A673 (cell line): ENCODE results near the gene USP9X. TPM values are rescaled to one million over a fixed set of nuclear protein-coding genes. Genes with fewer than 3 reads are reported as not detected.

Experiments used
- BruUV-seq: library from RNA; stranded (reverse); fragments of 400-500 nt; replicated peaks from 2 replicates; lab custom pipeline; 2021; lab: Mats Ljungman, UMichigan
- CTCF ChIA-PET: fragments of 300-600 bp; sonication (Branson Sonifier 250); formaldehyde crosslinking; loops from one replicate; lab custom pipeline; 2022; ENCODE audit warnings: antibody characterized with exemption; lab: Charles Lee
- POLR2A ChIA-PET: fragments of 300-600 bp; sonication (Branson Sonifier 250); formaldehyde crosslinking; loops from one replicate; lab custom pipeline; 2022; ENCODE audit warnings: antibody characterized with exemption; ENCODE audit not compliant: low non-redundant PET; lab: Charles Lee
- DNase-seq: peaks from one replicate; pipeline ENCODE4 v3.0.0-alpha.2; 2015; ENCODE audit warnings: low spot score
- H3K27ac ChIP-seq: fragments of 200-600 bp; sonication (generic); 2 replicates; pipeline ENCODE4 v1.5.1; 2016; ENCODE audit warnings: mixed run types, low read depth, mild to moderate bottlenecking, mixed read lengths, antibody characterized with exemption, low read length; ENCODE audit not compliant: poor library complexity, severe bottlenecking
- H3K27me3 ChIP-seq: fragments of 200-600 bp; sonication (generic); replicated peaks from 2 replicates; pipeline ENCODE4 v1.6.1; 2017; ENCODE audit warnings: mixed run types, low read depth, mild to moderate bottlenecking, mixed read lengths, antibody characterized with exemption, low read length; ENCODE audit not compliant: insufficient read depth, poor library complexity
- H3K36me3 ChIP-seq: fragments of 200-600 bp; sonication (generic); 2 replicates; pipeline ENCODE4 v1.6.1; 2016; ENCODE audit warnings: mixed run types, mild to moderate bottlenecking, mixed read lengths, antibody characterized with exemption, low read length; ENCODE audit not compliant: insufficient read depth, poor library complexity, severe bottlenecking
- H3K4me1 ChIP-seq: fragments of 200-600 bp; sonication (generic); 2 replicates; pipeline ENCODE4 v1.6.1; 2017; ENCODE audit warnings: mixed run types, mild to moderate bottlenecking, mixed read lengths, antibody characterized with exemption, low read length; ENCODE audit not compliant: insufficient read depth, poor library complexity, severe bottlenecking
- H3K4me3 ChIP-seq: fragments of 200-600 bp; sonication (generic); 2 replicates; pipeline ENCODE4 v1.5.1; 2016; ENCODE audit warnings: low read depth, mixed run types, mild to moderate bottlenecking, mixed read lengths, low read length; ENCODE audit not compliant: poor library complexity, severe bottlenecking
- H3K9me3 ChIP-seq: fragments of 200-600 bp; sonication (generic); 2 replicates; pipeline ENCODE4 v1.6.1; 2016; ENCODE audit warnings: mixed run types, low read depth, mild to moderate bottlenecking, mixed read lengths, antibody characterized with exemption, low read length; ENCODE audit not compliant: poor library complexity, severe bottlenecking
- EZH2 ChIP-seq: fragments of 200-600 bp; sonication (generic); IDR thresholded peaks from 2 replicates; pipeline ENCODE4 v1.6.1; 2017; ENCODE audit warnings: borderline replicate concordance, low read depth, mild to moderate bottlenecking, mixed read lengths, antibody characterized with exemption, low read length; ENCODE audit not compliant: poor library complexity, severe bottlenecking
- intact Hi-C: fragments of 100-400 bp; cut with micrococcal nuclease; formaldehyde crosslinking; loops from one replicate; pipeline ENCODE4 v1.10.0; 2022; ENCODE audit not compliant: unreplicated experiment
- total RNA-seq: library from RNA; stranded (reverse); gene quantifications from 2 replicates; pipeline ENCODE4 v1.2.3, GENCODE V29; 2021
- TF ChIP-seq, protein P1 (sequence below): fragments of 300-800, 200-600 bp; sonication (generic); conservative IDR thresholded peaks from 2 replicates; pipeline ENCODE4 v1.5.1; 2017; ENCODE audit warnings: low read depth, mild to moderate bottlenecking, antibody characterized with exemption, low read length, moderate library complexity, mixed read lengths

Gene USP9X
- total RNA-seq, 1 experiment from 2014 or later = 70.6 TPM

DNA sequence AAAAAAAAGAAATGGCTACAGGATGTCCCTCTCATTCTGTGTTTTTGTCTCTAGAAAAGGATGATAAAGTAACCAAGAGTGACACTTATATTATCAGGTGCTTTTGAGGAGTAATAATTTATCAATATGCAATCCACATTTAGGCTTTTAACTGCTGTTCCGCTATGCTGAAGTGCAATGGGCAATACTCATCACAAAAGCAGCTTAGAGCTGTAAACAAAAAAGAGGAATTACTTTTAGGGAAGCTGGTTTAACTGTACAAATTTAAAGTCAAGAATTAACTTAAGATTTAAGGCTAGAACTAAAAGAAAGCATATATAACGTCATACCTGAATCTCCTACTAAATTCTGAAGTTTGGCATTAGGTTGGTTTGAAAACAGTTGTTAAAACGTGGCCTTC, 155.3 kb downstream of the USP9X start:
- Histone ChIP-seq H3K4me3 (no peak overlapping the region), H3K9me3 (no peaks in the 10 kb centered on the region), H3K27ac (no peak overlapping the region), H3K27me3 (no peaks in the 10 kb centered on the region), H3K36me3 (no peaks in the 10 kb centered on the region), H3K4me1 (no peaks in the 10 kb centered on the region)
- intact Hi-C loops = no loop called here
- POLR2A ChIA-PET = no interaction called here
- TF ChIP-seq, protein P1, sequence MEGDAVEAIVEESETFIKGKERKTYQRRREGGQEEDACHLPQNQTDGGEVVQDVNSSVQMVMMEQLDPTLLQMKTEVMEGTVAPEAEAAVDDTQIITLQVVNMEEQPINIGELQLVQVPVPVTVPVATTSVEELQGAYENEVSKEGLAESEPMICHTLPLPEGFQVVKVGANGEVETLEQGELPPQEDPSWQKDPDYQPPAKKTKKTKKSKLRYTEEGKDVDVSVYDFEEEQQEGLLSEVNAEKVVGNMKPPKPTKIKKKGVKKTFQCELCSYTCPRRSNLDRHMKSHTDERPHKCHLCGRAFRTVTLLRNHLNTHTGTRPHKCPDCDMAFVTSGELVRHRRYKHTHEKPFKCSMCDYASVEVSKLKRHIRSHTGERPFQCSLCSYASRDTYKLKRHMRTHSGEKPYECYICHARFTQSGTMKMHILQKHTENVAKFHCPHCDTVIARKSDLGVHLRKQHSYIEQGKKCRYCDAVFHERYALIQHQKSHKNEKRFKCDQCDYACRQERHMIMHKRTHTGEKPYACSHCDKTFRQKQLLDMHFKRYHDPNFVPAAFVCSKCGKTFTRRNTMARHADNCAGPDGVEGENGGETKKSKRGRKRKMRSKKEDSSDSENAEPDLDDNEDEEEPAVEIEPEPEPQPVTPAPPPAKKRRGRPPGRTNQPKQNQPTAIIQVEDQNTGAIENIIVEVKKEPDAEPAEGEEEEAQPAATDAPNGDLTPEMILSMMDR = no peak
- TF ChIP-seq EZH2 = no peak
- no TSS peak for BruUV-seq
- no peak for DNase-seq
- CTCF ChIA-PET = no interaction called here

GRCh38 chrX:41241962-41242361, 156.7 kb downstream of the USP9X start:
- CTCF ChIA-PET = no interaction called here
- intact Hi-C loops = no loop called here
- no TSS peak for BruUV-seq
- no peak for DNase-seq
- POLR2A ChIA-PET = no interaction called here
- TF ChIP-seq, protein P1 = no peak
- no peak for TF ChIP-seq EZH2
- H3K36me3 ChIP-seq = no peaks in the 10 kb centered on the region
- no peaks in the 10 kb centered on the region for H3K4me1 ChIP-seq
- H3K4me3 ChIP-seq = no peak overlapping the region
- H3K9me3 ChIP-seq = no peaks in the 10 kb centered on the region
- H3K27me3 ChIP-seq = no peaks in the 10 kb centered on the region
- H3K27ac ChIP-seq = no peak overlapping the region

DNA sequence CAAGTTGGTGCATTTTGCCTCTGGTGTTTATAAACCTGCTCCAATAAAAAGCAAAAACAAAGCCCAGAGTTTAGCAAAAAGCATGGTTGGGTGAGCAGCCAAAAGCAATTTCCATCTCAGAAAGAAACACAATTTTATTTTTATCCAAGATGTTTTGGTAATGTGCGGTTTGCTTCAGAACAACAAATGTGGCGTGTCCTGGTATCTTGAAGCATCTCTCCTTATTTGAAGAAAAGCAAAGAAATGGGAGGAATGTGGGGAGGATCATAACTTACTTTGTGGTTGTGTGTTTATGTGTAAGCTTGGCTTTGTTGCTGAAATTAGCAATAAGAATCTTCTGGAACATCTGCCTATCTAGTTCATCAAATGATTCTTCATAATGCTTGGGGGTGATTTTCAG, 160.4 kb downstream of the USP9X start:
- CTCF ChIA-PET = no interaction called here
- no peaks in the 10 kb centered on the region for H3K4me1 ChIP-seq
- no TSS peak for BruUV-seq
- no peaks in the 10 kb centered on the region for H3K27me3 ChIP-seq
- no peak overlapping the region for H3K27ac ChIP-seq
- H3K36me3 ChIP-seq = no peaks in the 10 kb centered on the region
- no peak for DNase-seq
- H3K4me3 ChIP-seq = no peak overlapping the region
- TF ChIP-seq EZH2 = no peak
- TF ChIP-seq, protein P1 = no peak
- POLR2A ChIA-PET = no interaction called here
- intact Hi-C loops = no loop called here
- H3K9me3 ChIP-seq = no peaks in the 10 kb centered on the region
